IMR-90 (cell line): ENCODE measurements around the gene IL1RAP. TPM values are rescaled to one million over a fixed set of nuclear protein-coding genes. Genes with fewer than 3 reads are reported as not detected.

Source experiments
- ATAC-seq: fragments of 200-7000 bp; cut with Tn5 transposase; 2 replicates; pipeline ENCODE4 v1.9.1; 2020; ENCODE audit warnings: low read depth, mild to moderate bottlenecking, moderate library complexity
- BruUV-seq: library from RNA; stranded (reverse); fragments of 400-500 nt; replicated peaks from 2 replicates; lab custom pipeline; 2021; lab: Mats Ljungman, UMichigan
- CTCF ChIA-PET: fragments of 300-600 bp; formaldehyde crosslinking; extraction: SDS; loops from one replicate; lab custom pipeline; 2021; ENCODE audit warnings: antibody characterized with exemption; lab: Yijun Ruan, JAX
- POLR2A ChIA-PET: fragments of 300-600 bp; sonication (Branson Sonifier 250); formaldehyde crosslinking; loops from one replicate; lab custom pipeline; 2022; ENCODE audit warnings: antibody characterized with exemption; ENCODE audit not compliant: unreplicated experiment; lab: Charles Lee
- DNase-seq: peaks from one replicate; pipeline ENCODE4 v3.0.0; 2013
- H2AFZ ChIP-seq: replicated peaks from 2 replicates; pipeline ENCODE3; 2013; ENCODE audit warnings: low read length, mild to moderate bottlenecking; ENCODE audit not compliant: poor library complexity
- H2AK5ac ChIP-seq: 2 replicates; pipeline ENCODE4 v1.6.1; 2013; ENCODE audit warnings: low read depth, low read length, inconsistent platforms
- H2AK9ac ChIP-seq: replicated peaks from 2 replicates; pipeline ENCODE3; 2013; ENCODE audit warnings: mild to moderate bottlenecking, low read depth, low read length, moderate library complexity; ENCODE audit not compliant: poor library complexity
- H2BK120ac ChIP-seq: 2 replicates; pipeline ENCODE4 v1.6.1; 2013; ENCODE audit warnings: low read depth, low read length, inconsistent platforms
- H2BK15ac ChIP-seq: 3 replicates; pipeline ENCODE4 v1.6.1; 2013; ENCODE audit warnings: low read depth, low read length, inconsistent platforms
- H2BK20ac ChIP-seq: 2 replicates; pipeline ENCODE4 v1.6.1; 2013; ENCODE audit warnings: low read depth, mild to moderate bottlenecking, inconsistent platforms, low read length, moderate library complexity
- H2BK5ac ChIP-seq: 2 replicates; pipeline ENCODE4 v1.6.1; 2013; ENCODE audit warnings: mild to moderate bottlenecking, low read depth, low read length, inconsistent platforms; ENCODE audit not compliant: poor library complexity, severe bottlenecking
- H3K14ac ChIP-seq: replicated peaks from 2 replicates; pipeline ENCODE4 v1.6.1; 2013; ENCODE audit warnings: low read depth, low read length, inconsistent platforms
- H3K18ac ChIP-seq: 2 replicates; pipeline ENCODE4 v1.6.1; 2013; ENCODE audit warnings: low read depth, low read length, control low read depth
- H3K23ac ChIP-seq: 2 replicates; pipeline ENCODE4 v1.6.1; 2013; ENCODE audit warnings: low read depth, low read length, inconsistent platforms
- H3K27ac ChIP-seq: 2 replicates; pipeline ENCODE4 v1.5.1; 2013; ENCODE audit warnings: mild to moderate bottlenecking, control low read depth, low read length; ENCODE audit not compliant: insufficient read depth
- H3K27me3 ChIP-seq: 2 replicates; pipeline ENCODE4 v1.6.1; 2013; ENCODE audit warnings: low read length; ENCODE audit not compliant: control insufficient read depth, insufficient read depth
- H3K36me3 ChIP-seq: 2 replicates; pipeline ENCODE4 v1.6.1; 2013; ENCODE audit warnings: low read length, mixed read lengths; ENCODE audit not compliant: control insufficient read depth, insufficient read depth
- H3K4ac ChIP-seq: 2 replicates; pipeline ENCODE4 v1.6.1; 2013; ENCODE audit warnings: low read depth, low read length, inconsistent platforms
- H3K4me1 ChIP-seq: 2 replicates; pipeline ENCODE4 v1.6.1; 2013; ENCODE audit warnings: low read length, mixed read lengths; ENCODE audit not compliant: control insufficient read depth, insufficient read depth
- H3K4me2 ChIP-seq: 2 replicates; pipeline ENCODE4 v1.6.1; 2013; ENCODE audit warnings: low read depth, mild to moderate bottlenecking, control low read depth, low read length, moderate library complexity
- H3K4me3 ChIP-seq: 2 replicates; pipeline ENCODE4 v1.5.1; 2013; ENCODE audit warnings: low read depth, mild to moderate bottlenecking, control low read depth, low read length, moderate library complexity; ENCODE audit not compliant: insufficient read depth
- H3K56ac ChIP-seq: 2 replicates; pipeline ENCODE4 v1.6.1; 2013; ENCODE audit warnings: low read length, inconsistent platforms; ENCODE audit not compliant: insufficient read depth; ENCODE audit errors: extremely low read depth
- H3K79me1 ChIP-seq, 2 experiments: 2 replicates each; pipeline ENCODE4 v1.6.1; 2013; ENCODE audit warnings: low read length in 2 of 2, inconsistent platforms in 1 of 2, low read depth in 1 of 2
- H3K9ac ChIP-seq: 2 replicates; pipeline ENCODE4 v1.6.1; 2013; ENCODE audit warnings: low read depth, low read length, control low read depth
- H3K9me1 ChIP-seq: 2 replicates; pipeline ENCODE4 v1.6.1; 2013; ENCODE audit warnings: low read length, inconsistent platforms; ENCODE audit not compliant: insufficient read depth
- H3K9me3 ChIP-seq: 2 replicates; pipeline ENCODE4 v1.6.1; 2013; ENCODE audit warnings: low read length; ENCODE audit not compliant: control insufficient read depth, insufficient read depth
- H4K20me1 ChIP-seq: 2 replicates; pipeline ENCODE4 v1.6.1; 2013; ENCODE audit warnings: low read length, inconsistent platforms; ENCODE audit not compliant: insufficient read depth
- H4K5ac ChIP-seq: 2 replicates; pipeline ENCODE4 v1.6.1; 2013; ENCODE audit warnings: mild to moderate bottlenecking, low read depth, low read length, control low read depth
- H4K8ac ChIP-seq, 2 experiments: 2 replicates each; pipeline ENCODE4 v1.6.1; 2013; ENCODE audit warnings: low read depth in 2 of 2, low read length in 2 of 2, control low read depth in 1 of 2, inconsistent platforms in 1 of 2
- H4K91ac ChIP-seq: 2 replicates; pipeline ENCODE4 v1.6.1; 2013; ENCODE audit warnings: low read depth, low read length, inconsistent platforms; ENCODE audit not compliant: insufficient read depth
- CEBPB ChIP-seq: IDR thresholded peaks from 2 replicates; pipeline ENCODE4 v1.6.1; 2012; ENCODE audit warnings: low read depth, low read length, improper control_type of control experiment
- NFE2L2 ChIP-seq: fragments of 150-350 bp; IDR thresholded peaks from 2 replicates; pipeline ENCODE4 v1.6.1; 2016; ENCODE audit warnings: low read depth, mild to moderate bottlenecking, low read length
- RAD21 ChIP-seq: IDR thresholded peaks from 2 replicates; pipeline ENCODE4 v1.6.1; 2012; ENCODE audit warnings: low read length, improper control_type of control experiment
- SMC3 ChIP-seq: fragments of 150-350 bp; IDR thresholded peaks from 2 replicates; pipeline ENCODE4 v1.6.1; 2016; ENCODE audit warnings: low read depth, mild to moderate bottlenecking, antibody characterized with exemption, low read length, moderate library complexity
- WGBS, 2 experiments: methylation state at CpG; one replicate each; pipeline versions ENCODE4 v1.1.5 to v1.1.7; 2013; ENCODE audit warnings: missing lambda C conversion rate in 2 of 2; ENCODE audit not compliant: insufficient read length in 1 of 2; ENCODE audit errors: extremely low coverage in 2 of 2; 5-methylcytosine and 5-hydroxymethylcytosine counted together
- dilution Hi-C: fragments of 300-500 bp; cut with HindIII; formaldehyde crosslinking; loops from one replicate; pipeline ENCODE4 v1.14.3; 2018; ENCODE audit warnings: low sequenced_read_pairs; ENCODE audit not compliant: unreplicated experiment
- in situ Hi-C: fragments of 300-500 bp; cut with MboI; formaldehyde crosslinking; loops from 3 replicates; pipeline ENCODE4 v1.14.3; 2019; ENCODE audit warnings: low sequenced_read_pairs, inconsistent platforms, mixed read lengths
- intact Hi-C: fragments of 100-400 bp; cut with micrococcal nuclease; formaldehyde crosslinking; loops from 2 replicates; pipeline ENCODE4 v1.10.0; 2022
- polyA plus RNA-seq, 3 experiments: library from polyadenylated mRNA; depleted of rRNA; stranded (reverse); fragments of >200 nt; gene quantifications; 2 replicates each; pipeline ENCODE4 v1.2.3, GENCODE V29; 2012; ENCODE audit warnings: low replicate concordance in 1 of 3
- total RNA-seq: library from RNA; depleted of rRNA; stranded (reverse); fragments of >200 nt; gene quantifications from 2 replicates; pipeline ENCODE4 v1.2.3, GENCODE V29; 2012
- TF ChIP-seq, protein P1 (sequence below): fragments of 150-350 bp; IDR thresholded peaks from 2 replicates; pipeline ENCODE4 v1.6.1; 2017; ENCODE audit warnings: mild to moderate bottlenecking, antibody characterized with exemption, low read length, low read depth

Gene IL1RAP
- total and polyA plus RNA-seq, 2 of the 4 experiments (the other 2 are of a cell fraction), result 8.3 to 11.3 TPM

DNA sequence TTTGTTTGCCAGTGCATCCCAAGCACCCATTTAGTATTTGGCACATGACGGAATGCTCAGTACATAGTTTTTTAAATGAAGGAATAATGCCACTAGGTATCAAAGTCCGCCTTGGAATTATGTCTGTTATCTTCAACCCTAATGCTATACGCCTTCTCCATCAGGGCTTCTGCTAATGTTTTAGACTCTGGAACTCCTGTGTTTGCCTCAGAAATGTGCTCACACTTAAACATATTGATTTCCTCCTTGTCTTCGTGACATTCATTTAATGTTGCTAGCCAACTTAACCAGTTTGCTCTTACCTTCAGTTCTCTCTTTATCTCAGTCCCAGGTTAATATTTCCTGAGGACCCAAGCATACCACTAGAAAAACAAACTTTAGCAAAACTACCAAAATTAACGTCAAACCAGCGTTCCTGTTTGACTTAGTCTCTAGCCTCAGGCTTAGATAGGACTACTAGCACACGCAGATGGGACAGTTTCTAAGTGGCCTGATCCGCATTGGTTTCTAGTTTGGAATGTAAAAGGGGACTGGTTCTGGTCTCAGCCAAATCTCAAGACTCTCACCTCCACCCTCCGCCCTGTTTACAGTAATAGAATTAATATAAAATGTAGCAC, 81.4 kb downstream of the IL1RAP start:
- Histone ChIP-seq H3K9ac (no peak overlapping the region), H4K5ac (no peak overlapping the region), H3K4me3 (no peak overlapping the region), H4K91ac (no peak overlapping the region), H2AFZ (no peak overlapping the region), H3K4ac (no peak overlapping the region), H2AK9ac (no peak overlapping the region), H3K4me1 (peaks cover 2% of the 10 kb centered on the region; the same call in 1 of the 2 replicates), H3K27ac (no peak overlapping the region), H3K14ac (no peak overlapping the region), H2BK5ac (no peak overlapping the region), H2BK120ac (no peak overlapping the region), H3K27me3 (no peaks in the 10 kb centered on the region), H3K36me3 (no peaks in the 10 kb centered on the region), H3K56ac (no peak overlapping the region), H3K9me1 (no peaks in the 10 kb centered on the region), H4K8ac (no peak overlapping the region), H3K18ac (no peak overlapping the region), H2BK20ac (no peak overlapping the region), H3K79me1 (no peaks in the 10 kb centered on the region; a peak in 1 of 4 replicates), H3K23ac (no peak overlapping the region), H2AK5ac (no peak overlapping the region), H4K20me1 (no peaks in the 10 kb centered on the region), H2BK15ac (no peak overlapping the region), H3K4me2 (no peak overlapping the region), H3K9me3 (no peaks in the 10 kb centered on the region)
- intact Hi-C loops, result no loop called here
- BruUV-seq, result no TSS peak
- TF ChIP-seq, protein P1, sequence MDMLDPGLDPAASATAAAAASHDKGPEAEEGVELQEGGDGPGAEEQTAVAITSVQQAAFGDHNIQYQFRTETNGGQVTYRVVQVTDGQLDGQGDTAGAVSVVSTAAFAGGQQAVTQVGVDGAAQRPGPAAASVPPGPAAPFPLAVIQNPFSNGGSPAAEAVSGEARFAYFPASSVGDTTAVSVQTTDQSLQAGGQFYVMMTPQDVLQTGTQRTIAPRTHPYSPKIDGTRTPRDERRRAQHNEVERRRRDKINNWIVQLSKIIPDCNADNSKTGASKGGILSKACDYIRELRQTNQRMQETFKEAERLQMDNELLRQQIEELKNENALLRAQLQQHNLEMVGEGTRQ, result no peak
- TF ChIP-seq NFE2L2 (no peak), CEBPB (no peak), RAD21 (no peak), SMC3 (no peak)
- whole genome bisulfite sequencing, 2 experiments, result 100% methylated on average over 3 of the region's 9 CpGs; no CpG with 5 or more reads in 1 of the 2 experiments
- in situ Hi-C loops, result no loop called here
- dilution Hi-C loops, result no loop called here
- CTCF ChIA-PET, result interaction anchor here (1.1 kb wide), 1 partner anchor 87 kb away, joined by 3 read pairs; no protein-coding TSS in a partner anchor
- POLR2A ChIA-PET, result no interaction called here
- ATAC-seq (no peak), DNase-seq (no peak)
